Measurements from ENCODE around the gene SULT1A4.
"Not testable (repeated sequence)": the region's sequence is repeated elsewhere in the genome, so short reads cannot be mapped to it uniquely, and the experiment has no call there.

GRCh38 chr16:29454269-29454668 lies 5.4 kb upstream of the SULT1A4 start, which contains the start of the genes BOLA2 and SLX1B:
- not testable (repeated sequence) for TF ChIP-seq POLR2A (IDR thresholded peaks at IDR 0.05; ENCODE audit: low read length); GATA1 (IDR thresholded peaks at IDR 0.05; ENCODE audit: low read depth, low read length)

All from erythroblast (primary cell).